ENCODE results near the gene HRCT1.

HRCT1 gene

DNA sequence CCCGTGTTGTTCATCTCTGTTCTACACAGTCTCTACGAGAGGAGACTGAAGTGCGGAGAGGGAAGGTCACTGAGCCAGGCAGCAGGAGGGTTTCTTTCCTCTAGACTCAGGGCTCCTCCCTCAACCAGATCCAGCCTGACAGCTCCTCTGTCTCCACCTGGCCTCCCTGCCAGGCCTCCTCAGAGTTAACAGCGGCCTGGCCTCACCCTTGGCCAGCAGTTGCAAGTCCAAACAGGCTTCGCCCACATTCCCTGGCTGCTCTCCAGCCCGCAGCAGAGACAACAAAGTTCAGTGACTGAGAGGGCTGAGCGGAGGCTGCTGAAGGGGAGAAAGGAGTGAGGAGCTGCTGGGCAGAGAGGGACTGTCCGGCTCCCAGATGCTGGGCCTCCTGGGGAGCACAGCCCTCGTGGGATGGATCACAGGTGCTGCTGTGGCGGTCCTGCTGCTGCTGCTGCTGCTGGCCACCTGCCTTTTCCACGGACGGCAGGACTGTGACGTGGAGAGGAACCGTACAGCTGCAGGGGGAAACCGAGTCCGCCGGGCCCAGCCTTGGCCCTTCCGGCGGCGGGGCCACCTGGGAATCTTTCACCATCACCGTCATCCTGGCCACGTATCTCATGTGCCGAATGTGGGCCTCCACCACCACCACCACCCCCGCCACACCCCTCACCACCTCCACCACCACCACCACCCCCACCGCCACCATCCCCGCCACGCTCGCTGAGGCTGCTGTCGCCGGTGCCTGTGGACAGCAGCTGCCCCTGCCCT is at the start of gene HRCT1:
Gene HRCT1, plus strand, starts transcription at position 291 of the 768 bp plus-strand sequence. Its CDS starts 86 bp downstream, at position 377.
- in situ Hi-C loops (cut with MboI; ENCODE audit: low sequenced_read_pairs) = no loop called here

DNA sequence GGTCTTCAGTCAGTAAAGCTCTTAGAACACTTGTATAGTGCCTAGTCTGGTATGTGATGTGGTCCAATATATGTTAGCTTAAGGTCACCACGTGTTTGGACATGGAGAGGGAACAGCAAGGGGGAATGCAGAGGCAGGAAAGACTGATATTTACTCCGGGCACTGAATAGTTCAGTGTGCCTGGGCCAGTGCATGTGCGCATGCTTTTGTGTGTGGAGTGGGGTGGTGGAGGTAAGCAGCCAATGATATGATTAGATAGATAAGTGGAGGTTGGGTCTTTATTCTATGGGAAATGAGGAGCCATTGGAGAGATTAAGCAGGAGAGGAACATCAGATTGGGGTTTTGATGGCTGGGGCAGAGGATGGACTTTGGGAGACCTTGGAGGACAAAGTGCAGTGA is 49.8 kb upstream of the HRCT1 start:
- in situ Hi-C loops (cut with MboI; ENCODE audit: low sequenced_read_pairs) = no loop called here

- in situ Hi-C loops (cut with MboI; ENCODE audit: low sequenced_read_pairs) = no loop called here
These were observed 49.1 kb upstream of the HRCT1 start for GRCh38 chr9:35856882-35857281.

DNA sequence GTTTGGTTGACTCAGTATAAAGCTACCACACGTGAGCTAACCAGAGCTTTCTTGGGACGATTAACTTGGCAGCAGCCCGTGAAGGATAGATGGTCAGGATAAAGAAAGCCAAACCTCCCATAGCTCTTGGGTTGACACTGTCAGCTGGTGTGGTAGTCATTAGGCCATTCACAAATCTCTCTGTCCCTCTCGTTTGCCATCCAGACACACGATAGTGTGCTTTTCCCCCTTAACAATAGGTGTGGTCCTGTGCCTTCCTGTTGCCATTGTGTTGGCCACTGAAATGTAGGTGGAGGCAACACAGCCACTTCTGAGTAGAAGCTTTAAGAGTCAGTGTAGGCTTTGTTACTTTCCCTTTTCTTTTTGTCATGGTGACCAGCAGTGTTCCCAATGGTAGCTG is 47.5 kb upstream of the HRCT1 start:
- in situ Hi-C loops (cut with MboI; ENCODE audit: low sequenced_read_pairs) = no loop called here

GRCh38 chr9:35859310-35859989 is 46.6 kb upstream of the HRCT1 start:
- in situ Hi-C loops (cut with MboI; ENCODE audit: low sequenced_read_pairs) = no loop called here

- in situ Hi-C loops (cut with MboI; ENCODE audit: low sequenced_read_pairs) = no loop called here
These were observed 46.0 kb upstream of the HRCT1 start for GRCh38 chr9:35859990-35860339.

DNA sequence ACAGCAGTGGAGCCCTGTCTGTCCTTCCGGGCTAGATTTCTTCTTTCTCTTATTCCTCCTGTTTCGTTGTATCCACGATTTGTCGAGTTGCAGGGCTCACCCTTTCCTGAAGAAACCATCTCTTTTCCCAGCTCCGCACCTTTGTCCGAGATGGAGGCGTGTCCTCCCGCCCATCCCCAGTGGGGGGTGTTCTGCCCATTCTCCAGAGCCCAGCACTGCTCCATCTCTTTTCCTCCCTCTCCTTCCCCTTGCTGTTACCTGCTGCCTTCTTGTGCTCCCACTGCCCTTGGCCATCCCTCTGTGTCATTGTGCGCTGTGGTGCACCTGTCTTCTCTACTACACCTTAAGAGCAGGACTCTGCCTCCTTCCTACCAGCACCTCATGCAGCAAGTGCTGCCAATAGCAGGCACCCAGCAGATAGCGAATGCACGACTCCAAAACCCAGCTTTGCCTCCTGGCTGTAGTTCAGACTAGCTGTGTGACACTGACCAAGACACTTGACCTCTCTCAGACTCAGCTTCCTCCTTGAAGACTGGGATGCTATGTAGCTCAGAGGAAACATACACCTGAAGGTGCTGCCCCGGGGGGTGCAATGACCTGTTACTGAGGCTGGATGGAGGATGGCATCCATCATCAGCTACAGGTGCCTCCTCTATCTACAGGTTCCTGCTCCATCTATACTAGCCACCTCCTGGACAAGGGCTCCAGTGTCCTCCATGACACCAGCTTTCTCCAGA is 44.7 kb upstream of the HRCT1 start:
- in situ Hi-C loops (cut with MboI; ENCODE audit: low sequenced_read_pairs) = no loop called here

DNA sequence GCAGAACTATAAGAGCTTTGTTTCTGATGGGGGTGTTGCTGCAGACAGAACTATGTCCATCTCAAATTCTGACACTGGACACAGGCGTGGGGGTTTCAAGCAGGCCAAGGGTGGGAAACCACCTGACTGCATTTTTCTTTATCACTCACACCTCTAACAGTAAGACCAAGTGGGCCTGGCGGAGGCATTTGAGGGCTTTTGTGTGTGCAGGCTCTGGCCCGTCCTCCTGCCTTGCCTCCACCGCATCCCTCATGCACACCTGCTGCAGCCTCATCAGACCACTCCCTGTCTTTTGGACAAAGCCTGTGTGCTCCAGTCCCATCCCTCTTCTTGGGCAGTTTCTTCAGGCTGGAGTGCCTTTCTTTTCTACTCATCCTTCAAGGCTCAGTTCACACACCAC is 43.7 kb upstream of the HRCT1 start:
- in situ Hi-C loops (cut with MboI; ENCODE audit: low sequenced_read_pairs) = no loop called here

DNA sequence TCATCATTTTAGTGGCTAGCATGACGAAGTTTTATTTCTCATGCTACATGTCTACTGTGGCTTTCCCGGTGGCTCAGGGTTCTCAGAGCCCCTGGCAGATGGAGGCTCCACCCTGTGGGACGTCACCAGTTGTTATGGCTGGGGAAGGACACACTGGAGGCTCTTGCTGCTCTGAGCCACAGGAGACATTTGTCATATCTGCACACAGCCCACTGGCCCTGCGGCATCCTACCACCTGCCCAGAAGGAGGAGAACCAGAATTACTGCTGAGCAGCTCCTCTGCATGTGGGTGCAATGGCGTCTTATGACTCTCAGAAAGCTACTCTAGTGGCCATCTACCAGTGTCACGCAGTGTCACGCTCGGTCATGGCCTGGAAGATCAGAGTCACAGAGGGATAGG is 42.4 kb upstream of the HRCT1 start:
- in situ Hi-C loops (cut with MboI; ENCODE audit: low sequenced_read_pairs) = no loop called here

GRCh38 chr9:35864695-35865255 is 41.2 kb upstream of the HRCT1 start:
- in situ Hi-C loops (cut with MboI; ENCODE audit: low sequenced_read_pairs) = no loop called here

DNA sequence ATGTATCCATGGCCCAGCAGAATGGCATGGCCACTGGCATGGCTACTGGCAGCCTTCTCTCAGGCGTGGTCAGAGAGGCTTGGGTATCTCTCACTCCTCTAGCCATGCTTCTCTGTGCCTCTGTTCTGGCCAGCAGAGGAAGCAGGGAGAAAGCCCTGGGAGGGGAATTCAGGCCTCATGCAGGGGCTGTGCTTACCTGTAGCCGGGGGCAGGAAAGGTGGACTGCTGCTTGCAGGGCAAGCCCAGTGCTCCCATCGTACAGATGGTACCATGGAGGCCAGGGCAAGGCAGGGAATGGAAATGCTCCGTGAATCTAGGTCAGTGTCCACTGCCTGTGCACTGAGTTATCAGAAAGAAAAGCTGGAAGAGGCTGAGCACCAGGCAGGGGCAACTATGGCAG is 38.5 kb upstream of the HRCT1 start:
- in situ Hi-C loops (cut with MboI; ENCODE audit: low sequenced_read_pairs) = no loop called here

DNA sequence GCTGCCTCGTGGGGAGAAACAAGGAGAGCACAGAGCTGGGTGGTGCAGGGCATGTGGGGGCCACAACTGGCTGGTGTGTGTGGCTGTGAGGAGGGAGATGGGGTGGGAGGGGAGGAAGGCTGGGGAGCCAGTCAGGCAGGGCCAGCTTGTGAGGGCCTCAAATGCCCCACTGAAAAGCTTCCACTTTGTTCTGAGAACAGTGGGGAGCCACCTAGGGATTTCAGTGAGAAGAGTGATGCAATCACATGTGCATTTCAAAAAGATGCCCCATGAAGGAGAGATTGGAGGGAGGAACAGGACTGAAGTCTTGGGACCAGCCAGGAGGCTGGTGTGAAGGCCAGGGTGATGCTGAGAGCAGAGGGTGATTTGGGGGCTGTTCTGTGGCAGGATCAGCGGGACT is 37.1 kb upstream of the HRCT1 start:
- in situ Hi-C loops (cut with MboI; ENCODE audit: low sequenced_read_pairs) = no loop called here

GRCh38 chr9:35869621-35870216 is 36.3 kb upstream of the HRCT1 start:
- in situ Hi-C loops (cut with MboI; ENCODE audit: low sequenced_read_pairs) = no loop called here

DNA sequence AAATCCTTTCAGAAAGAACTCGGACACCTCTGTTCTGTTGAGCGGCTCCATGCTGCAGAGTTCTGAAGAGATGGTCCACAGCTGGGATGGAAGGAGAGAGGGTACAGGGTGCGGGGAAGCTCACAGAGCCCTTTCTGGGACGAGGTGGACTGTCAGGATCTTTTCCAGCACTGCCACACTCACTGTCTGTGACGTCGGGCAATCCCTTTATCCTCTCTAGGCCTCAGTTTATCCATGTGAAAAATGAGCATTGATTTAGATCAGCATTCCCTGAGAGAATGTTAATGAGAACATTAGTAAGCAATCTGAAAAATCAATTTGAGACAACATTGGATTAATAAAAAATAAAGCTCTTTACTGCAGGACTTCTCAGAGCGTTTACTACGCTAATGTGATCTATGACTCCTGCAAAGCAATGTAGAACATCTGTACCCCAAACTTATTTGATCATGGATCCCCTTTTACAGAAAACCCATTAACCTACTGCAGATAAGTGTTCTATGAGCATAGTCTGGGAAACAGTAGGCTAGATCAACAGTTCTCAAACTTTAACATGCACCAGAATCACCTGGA is 35.6 kb upstream of the HRCT1 start, which contains the start of gene OR13J1:
Gene OR13J1, minus strand, starts transcription at position 51 of the 573 bp plus-strand sequence. Its CDS starts 0 bp downstream, at position 51.
- in situ Hi-C loops (cut with MboI; ENCODE audit: low sequenced_read_pairs) = no loop called here

GRCh38 chr9:35871545-35871944 is 34.5 kb upstream of the HRCT1 start:
- in situ Hi-C loops (cut with MboI; ENCODE audit: low sequenced_read_pairs) = no loop called here

GRCh38 chr9:35872505-35872904 is 33.5 kb upstream of the HRCT1 start:
- in situ Hi-C loops (cut with MboI; ENCODE audit: low sequenced_read_pairs) = no loop called here

DNA sequence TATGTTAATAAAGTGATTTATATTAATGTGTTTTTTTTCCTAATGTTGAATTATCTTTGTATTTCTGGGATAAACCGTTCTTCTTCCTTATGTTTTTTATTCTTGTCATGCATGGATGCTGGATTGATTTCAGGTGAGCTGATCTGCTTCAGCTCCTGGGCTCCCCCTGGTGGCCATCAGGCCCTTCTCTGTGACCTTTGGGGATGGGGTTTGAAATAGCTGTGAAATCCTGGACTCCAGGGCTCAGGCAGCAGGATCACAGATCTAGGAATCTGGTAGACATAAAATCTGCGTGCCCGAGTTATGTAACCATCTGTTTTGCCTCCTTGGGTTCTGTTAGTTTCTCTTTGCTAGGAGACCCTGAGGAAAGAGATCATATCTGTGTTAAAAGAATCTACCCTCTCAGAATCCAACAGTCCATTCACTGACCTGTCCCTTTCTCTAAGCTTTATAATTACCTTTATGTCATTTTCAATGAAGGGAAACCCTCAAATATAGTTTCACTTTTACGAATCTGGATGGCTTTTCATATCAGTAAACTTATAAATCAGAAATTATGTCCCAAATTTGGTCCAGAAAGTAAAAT is 23.6 kb upstream of the HRCT1 start:
- in situ Hi-C loops (cut with MboI; ENCODE audit: low sequenced_read_pairs) = loop anchor here (25.0 kb wide), 1 partner anchor 95 kb away; the partner anchor contains the start of gene NPR2

DNA sequence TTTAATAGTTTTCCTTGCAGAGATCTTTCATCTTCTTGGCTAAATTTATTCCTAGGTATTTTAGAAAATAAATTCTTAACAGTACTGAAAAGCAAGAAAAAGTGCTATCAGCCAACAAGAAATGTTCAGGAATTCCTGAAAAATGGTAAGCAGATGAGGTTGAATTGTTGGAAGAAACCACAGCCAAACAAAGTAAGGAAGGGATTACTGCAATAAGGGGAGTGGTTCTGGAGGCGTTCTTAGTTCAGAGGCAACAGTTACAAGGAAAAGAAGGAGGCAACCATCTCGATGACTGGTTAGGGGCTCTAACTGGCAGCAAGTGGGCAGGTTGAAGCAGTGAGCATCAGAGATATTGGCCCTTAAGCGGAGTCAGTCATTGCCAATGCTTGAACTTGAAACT is 23.0 kb upstream of the HRCT1 start:
- in situ Hi-C loops (cut with MboI; ENCODE audit: low sequenced_read_pairs) = loop anchor here (25.0 kb wide), 1 partner anchor 96 kb away; the partner anchor contains the start of gene NPR2

DNA sequence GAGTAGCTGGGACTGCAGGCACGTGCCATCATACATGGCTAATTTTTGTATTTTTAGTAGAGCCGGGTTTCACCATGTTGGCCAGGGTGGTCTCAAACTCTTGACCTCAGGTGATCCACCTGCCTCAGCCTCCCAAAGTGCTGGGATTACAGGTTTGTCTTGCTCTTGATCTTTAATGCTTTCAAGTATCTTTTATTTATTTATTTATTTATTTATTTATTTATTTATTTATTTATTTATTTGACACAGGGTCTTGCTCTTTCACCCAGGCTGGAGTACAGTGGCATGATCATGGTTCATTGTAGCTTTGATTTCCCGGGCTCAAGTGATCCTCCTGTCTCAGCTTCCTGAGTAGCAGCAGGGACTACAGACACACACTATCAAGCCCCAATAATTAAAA is 21.1 kb upstream of the HRCT1 start:
- in situ Hi-C loops (cut with MboI; ENCODE audit: low sequenced_read_pairs) = loop anchor here (25.0 kb wide), 1 partner anchor 98 kb away; the partner anchor contains the start of gene NPR2

DNA sequence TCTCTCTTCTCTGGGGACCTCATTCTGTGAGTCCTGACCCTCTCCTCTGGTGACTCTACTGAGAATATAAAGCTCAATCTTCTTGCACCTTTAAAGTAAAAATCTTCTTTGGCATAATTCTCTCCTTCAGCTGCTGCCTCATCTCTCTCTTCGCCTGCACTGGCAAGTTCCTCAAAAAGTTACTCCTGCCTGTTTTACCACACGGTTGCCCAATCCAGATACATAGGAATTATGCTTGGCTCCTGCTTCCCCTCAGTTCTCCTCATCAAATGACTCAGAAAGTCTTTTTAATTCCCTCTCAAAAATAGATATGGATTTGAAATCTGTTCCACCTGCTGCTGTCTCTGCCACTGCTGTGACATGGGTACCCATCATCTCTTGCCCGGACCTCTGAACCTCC is 14.4 kb upstream of the HRCT1 start:
- in situ Hi-C loops (cut with MboI; ENCODE audit: low sequenced_read_pairs) = loop anchor here (25.0 kb wide), 1 partner anchor 104 kb away; the partner anchor contains the start of gene NPR2
